ENCODE measurements around the gene RGMA. TPM values are rescaled to one million over a fixed set of nuclear protein-coding genes. Genes with fewer than 3 reads are reported as not detected.

The RGMA gene
- total and polyA plus RNA-seq, 2 donors (not counting 3 experiments of a cell fraction or from before 2014, with no cell fraction given) = 0.06 to 0.13 TPM

DNA sequence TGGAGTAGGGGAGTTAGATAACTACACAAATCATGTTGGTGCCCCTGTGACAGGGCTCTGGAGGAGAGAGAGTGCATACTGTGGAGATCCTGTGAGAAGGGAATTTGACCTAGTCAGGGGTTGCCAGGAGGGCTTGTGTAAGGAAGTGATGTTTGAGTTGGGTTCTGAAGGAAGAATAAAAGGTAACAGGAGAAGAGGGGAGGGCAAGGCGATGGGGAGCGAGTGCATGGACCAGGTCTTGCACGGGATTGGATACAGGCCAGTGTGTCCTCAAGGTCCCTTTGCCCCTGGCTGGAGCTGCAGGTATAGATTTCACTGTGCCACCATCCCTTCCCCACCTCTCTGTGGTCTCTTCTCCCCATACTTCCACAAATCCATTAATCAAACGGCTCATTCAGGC, 83.9 kb downstream of the RGMA start:
- Histone ChIP-seq H3K4me2 (ENCODE audit: insufficient read depth, low read length) (no peak overlapping the region), H3K27ac (ENCODE audit: insufficient read depth, low read depth, low read length) (no peak overlapping the region), H3K27me3 (ENCODE audit: control insufficient read depth in 2 of 2, insufficient read depth in 2 of 2, low read length in 2 of 2) (no peaks in the 10 kb centered on the region), H3K4me1 (ENCODE audit: control insufficient read depth, extremely low read depth, insufficient read depth, low read length) (no peaks in the 10 kb centered on the region), H2AFZ (ENCODE audit: low read depth, low read length) (no peak overlapping the region), H3K9me1 (replicated peaks; ENCODE audit: control insufficient read depth, extremely low read depth, insufficient read depth, low read length) (no peaks in the 10 kb centered on the region), H3K9me3 (replicated peaks; ENCODE audit: control insufficient read depth, insufficient read depth, low read length) (no peaks in the 10 kb centered on the region), H3K36me3 (ENCODE audit: control insufficient read depth in 2 of 2, extremely low read depth in 1 of 2, insufficient read depth in 2 of 2, low read length in 2 of 2) (peaks cover 32 to 43% of the 10 kb centered on the region in 2 experiments), H4K20me1 (replicated peaks; ENCODE audit: control insufficient read depth, extremely low read depth, insufficient read depth, low read length) (peaks cover 2% of the 10 kb centered on the region), H3K79me2 (ENCODE audit: control insufficient read depth, insufficient read depth, low read length) (peaks cover 15% of the 10 kb centered on the region), H3K9ac (replicated peaks; ENCODE audit: extremely low read depth, insufficient read depth, low read length) (no peak overlapping the region), H3K4me3 (replicated peaks in 1 of 3; ENCODE audit: insufficient read depth in 1 of 3, low read depth in 1 of 3, low read length in 3 of 3) (no peak overlapping the region)
- dilution Hi-C loops (cut with MboI; ENCODE audit: extremely low pct_ligation_motif_present, low sequenced_read_pairs) (no loop called here), intact Hi-C loops (cut with micrococcal nuclease) (no loop called here)
- DNase-seq (ENCODE audit: low read depth, low spot score) (no peak), FAIRE-seq (no peak)
- ChIA-PET POLR2A (no interaction called here), CTCF (interaction anchor here (1.3 kb wide), 1 partner anchor 22 kb away, joined by 3 read pairs; no protein-coding TSS in a partner anchor)
- no peak for TF ChIP-seq MYC (IDR thresholded peaks at IDR 0.05; ENCODE audit: low read depth, low read length)
- no peak for TF ChIP-seq FOS (IDR thresholded peaks at IDR 0.05; ENCODE audit: borderline replicate concordance, insufficient read depth, low read length)
- TF ChIP-seq JUN (IDR thresholded peaks at IDR 0.05; ENCODE audit: borderline replicate concordance, insufficient read depth, insufficient read length, low read depth) = no peak
- TF ChIP-seq POLR2AphosphoS5 (IDR thresholded peaks at IDR 0.05; ENCODE audit: insufficient read depth, low read depth, low read length) = no peak
- no peak for TF ChIP-seq POLR2A (IDR thresholded peaks at IDR 0.05; ENCODE audit: low read depth, low read length)
- BruUV-seq (replicated peaks) = no TSS peak

DNA sequence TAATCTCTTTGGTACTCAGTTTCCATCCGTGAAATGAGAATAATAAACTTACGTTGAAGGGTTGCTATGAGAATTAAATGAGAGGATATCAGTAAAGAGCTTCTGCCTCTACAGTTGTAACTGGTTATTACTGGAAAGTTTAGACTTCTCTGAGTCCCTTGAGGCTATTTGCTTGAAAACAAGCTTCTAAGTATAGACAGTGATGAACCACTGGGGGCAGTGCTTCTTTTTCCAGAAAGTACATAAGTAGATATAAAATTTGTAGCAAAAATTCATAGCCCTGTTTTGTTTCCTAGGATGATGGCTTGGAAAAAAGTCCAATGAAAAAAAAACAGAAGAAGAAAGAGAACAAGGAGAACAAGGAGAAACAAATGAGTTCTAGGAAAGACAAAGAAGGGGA, 87.1 kb downstream of the RGMA start:
- FAIRE-seq (no peak), DNase-seq (ENCODE audit: low read depth, low spot score) (no peak)
- Histone ChIP-seq H3K9ac (replicated peaks; ENCODE audit: extremely low read depth, insufficient read depth, low read length) (no peak overlapping the region), H3K4me1 (ENCODE audit: control insufficient read depth, extremely low read depth, insufficient read depth, low read length) (no peaks in the 10 kb centered on the region), H3K4me3 (replicated peaks in 1 of 3; ENCODE audit: insufficient read depth in 1 of 3, low read depth in 1 of 3, low read length in 3 of 3) (no peak overlapping the region), H3K4me2 (ENCODE audit: insufficient read depth, low read length) (no peak overlapping the region), H4K20me1 (replicated peaks; ENCODE audit: control insufficient read depth, extremely low read depth, insufficient read depth, low read length) (peaks cover 2% of the 10 kb centered on the region), H3K27ac (ENCODE audit: insufficient read depth, low read depth, low read length) (no peak overlapping the region), H3K9me1 (replicated peaks; ENCODE audit: control insufficient read depth, extremely low read depth, insufficient read depth, low read length) (no peaks in the 10 kb centered on the region), H2AFZ (ENCODE audit: low read depth, low read length) (no peak overlapping the region), H3K27me3 (ENCODE audit: control insufficient read depth in 2 of 2, insufficient read depth in 2 of 2, low read length in 2 of 2) (no peaks in the 10 kb centered on the region), H3K9me3 (replicated peaks; ENCODE audit: control insufficient read depth, insufficient read depth, low read length) (no peaks in the 10 kb centered on the region), H3K36me3 (ENCODE audit: control insufficient read depth in 2 of 2, extremely low read depth in 1 of 2, insufficient read depth in 2 of 2, low read length in 2 of 2) (peaks cover 38 to 47% of the 10 kb centered on the region in 2 experiments), H3K79me2 (ENCODE audit: control insufficient read depth, insufficient read depth, low read length) (peaks cover 8% of the 10 kb centered on the region)
- no TSS peak for BruUV-seq (replicated peaks)
- CTCF ChIA-PET = no interaction called here
- POLR2A ChIA-PET = no interaction called here
- dilution Hi-C loops (cut with MboI; ENCODE audit: extremely low pct_ligation_motif_present, low sequenced_read_pairs) = no loop called here
- intact Hi-C loops (cut with micrococcal nuclease) = no loop called here
- no peak for TF ChIP-seq FOS (IDR thresholded peaks at IDR 0.05; ENCODE audit: borderline replicate concordance, insufficient read depth, low read length)
- no peak for TF ChIP-seq POLR2A (IDR thresholded peaks at IDR 0.05; ENCODE audit: low read depth, low read length)
- TF ChIP-seq EZH2 (IDR thresholded peaks at IDR 0.05; ENCODE audit: borderline replicate concordance, low read depth, low read length, severe bottlenecking) = no peak
- no peak for TF ChIP-seq POLR2AphosphoS5 (IDR thresholded peaks at IDR 0.05; ENCODE audit: insufficient read depth, low read depth, low read length)
- no peak for TF ChIP-seq GATA2 (IDR thresholded peaks at IDR 0.05; ENCODE audit: insufficient read depth, insufficient read length, low read depth, low read length)
- TF ChIP-seq, protein P1, sequence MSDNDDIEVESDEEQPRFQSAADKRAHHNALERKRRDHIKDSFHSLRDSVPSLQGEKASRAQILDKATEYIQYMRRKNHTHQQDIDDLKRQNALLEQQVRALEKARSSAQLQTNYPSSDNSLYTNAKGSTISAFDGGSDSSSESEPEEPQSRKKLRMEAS (IDR thresholded peaks at IDR 0.05; ENCODE audit: insufficient read depth, insufficient read length) = no peak
- TF ChIP-seq JUN (IDR thresholded peaks at IDR 0.05; ENCODE audit: borderline replicate concordance, insufficient read depth, insufficient read length, low read depth) = no peak
- TF ChIP-seq, protein P2, sequence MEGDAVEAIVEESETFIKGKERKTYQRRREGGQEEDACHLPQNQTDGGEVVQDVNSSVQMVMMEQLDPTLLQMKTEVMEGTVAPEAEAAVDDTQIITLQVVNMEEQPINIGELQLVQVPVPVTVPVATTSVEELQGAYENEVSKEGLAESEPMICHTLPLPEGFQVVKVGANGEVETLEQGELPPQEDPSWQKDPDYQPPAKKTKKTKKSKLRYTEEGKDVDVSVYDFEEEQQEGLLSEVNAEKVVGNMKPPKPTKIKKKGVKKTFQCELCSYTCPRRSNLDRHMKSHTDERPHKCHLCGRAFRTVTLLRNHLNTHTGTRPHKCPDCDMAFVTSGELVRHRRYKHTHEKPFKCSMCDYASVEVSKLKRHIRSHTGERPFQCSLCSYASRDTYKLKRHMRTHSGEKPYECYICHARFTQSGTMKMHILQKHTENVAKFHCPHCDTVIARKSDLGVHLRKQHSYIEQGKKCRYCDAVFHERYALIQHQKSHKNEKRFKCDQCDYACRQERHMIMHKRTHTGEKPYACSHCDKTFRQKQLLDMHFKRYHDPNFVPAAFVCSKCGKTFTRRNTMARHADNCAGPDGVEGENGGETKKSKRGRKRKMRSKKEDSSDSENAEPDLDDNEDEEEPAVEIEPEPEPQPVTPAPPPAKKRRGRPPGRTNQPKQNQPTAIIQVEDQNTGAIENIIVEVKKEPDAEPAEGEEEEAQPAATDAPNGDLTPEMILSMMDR (IDR thresholded peaks at IDR 0.05; ENCODE audit: extremely low read depth in 1 of 2, insufficient read depth in 1 of 2, low read depth in 1 of 2, low read length in 2 of 2) = no peak
- no peak for TF ChIP-seq MYC (IDR thresholded peaks at IDR 0.05; ENCODE audit: low read depth, low read length)
